Measurements from ENCODE around the gene PPIE. TPM values are rescaled to one million over a fixed set of nuclear protein-coding genes. Genes with fewer than 3 reads are reported as not detected.

Gene PPIE
- polyA plus RNA-seq, 1 of the 3 experiments (the other 2 are of a cell fraction): 78.4 TPM

GRCh38 chr1:39761557-39762260, 23.0 kb downstream of the PPIE start:
- TF ChIP-seq MEF2A (IDR thresholded peaks at IDR 0.05; ENCODE audit: borderline replicate concordance, low read depth) (no peak), JUND (IDR thresholded peaks at IDR 0.05) (no peak), NFIC (IDR thresholded peaks at IDR 0.05; ENCODE audit: borderline replicate concordance) (no peak), MXI1 (IDR thresholded peaks at IDR 0.05; ENCODE audit: low read depth, low read length) (no peak), CHD2 (IDR thresholded peaks at IDR 0.05; ENCODE audit: low read length, partially characterized antibody) (no peak), POLR2AphosphoS5 (IDR thresholded peaks at IDR 0.05; ENCODE audit: low read depth, low read length) (no peak), PBX3 (IDR thresholded peaks at IDR 0.05) (no peak), GATA2 (CRISPR knock-in tag; IDR thresholded peaks at IDR 0.05) (no peak), MAX (IDR thresholded peaks at IDR 0.05; ENCODE audit: low read depth) (no peak), YY1 (IDR thresholded peaks at IDR 0.05; ENCODE audit: low read depth) (no peak), ELF1 (IDR thresholded peaks at IDR 0.05) (no peak)
- ChIA-PET CTCF (no interaction called here), POLR2A (no interaction called here)
- H3K4me3 ChIP-seq (ENCODE audit: low read depth in 2 of 2, low read length in 1 of 2): no peak overlapping the region
- 91% methylated on average over 7 of the region's 16 CpGs for WGBS (ENCODE audit: low lambda C conversion rate)
- H3K4me2 ChIP-seq: no peak overlapping the region
- no peaks in the 10 kb centered on the region; a peak in 1 of 4 replicates for H3K4me1 ChIP-seq (ENCODE audit: control insufficient read depth in 1 of 2, insufficient read depth in 2 of 2, low read depth in 1 of 2, low read length in 1 of 2)
- H3K9me2 ChIP-seq: no peaks in the 10 kb centered on the region
- no peak overlapping the region for H3K27ac ChIP-seq (ENCODE audit: low read depth in 2 of 2, low read length in 1 of 2)
- H3K79me2 ChIP-seq (ENCODE audit: insufficient read depth): no peaks in the 10 kb centered on the region
- DNase-seq: no peak
- no peak overlapping the region for H2AFZ ChIP-seq (ENCODE audit: low read depth)
- H3K36me3 ChIP-seq (replicated peaks in 1 of 2; ENCODE audit: control insufficient read depth in 1 of 2, insufficient read depth in 2 of 2, low read length in 1 of 2): peaks cover 12 to 13% of the 10 kb centered on the region in 2 experiments
- no peaks in the 10 kb centered on the region for H3K9me3 ChIP-seq
- H3K27me3 ChIP-seq (ENCODE audit: insufficient read depth): no peaks in the 10 kb centered on the region
- no peak overlapping the region for H3K9ac ChIP-seq
- no peaks in the 10 kb centered on the region for H4K20me1 ChIP-seq (ENCODE audit: insufficient read depth)
- peaks cover under 1% of the 10 kb centered on the region for H3F3A ChIP-seq (replicated peaks; ENCODE audit: insufficient read depth)

DNA sequence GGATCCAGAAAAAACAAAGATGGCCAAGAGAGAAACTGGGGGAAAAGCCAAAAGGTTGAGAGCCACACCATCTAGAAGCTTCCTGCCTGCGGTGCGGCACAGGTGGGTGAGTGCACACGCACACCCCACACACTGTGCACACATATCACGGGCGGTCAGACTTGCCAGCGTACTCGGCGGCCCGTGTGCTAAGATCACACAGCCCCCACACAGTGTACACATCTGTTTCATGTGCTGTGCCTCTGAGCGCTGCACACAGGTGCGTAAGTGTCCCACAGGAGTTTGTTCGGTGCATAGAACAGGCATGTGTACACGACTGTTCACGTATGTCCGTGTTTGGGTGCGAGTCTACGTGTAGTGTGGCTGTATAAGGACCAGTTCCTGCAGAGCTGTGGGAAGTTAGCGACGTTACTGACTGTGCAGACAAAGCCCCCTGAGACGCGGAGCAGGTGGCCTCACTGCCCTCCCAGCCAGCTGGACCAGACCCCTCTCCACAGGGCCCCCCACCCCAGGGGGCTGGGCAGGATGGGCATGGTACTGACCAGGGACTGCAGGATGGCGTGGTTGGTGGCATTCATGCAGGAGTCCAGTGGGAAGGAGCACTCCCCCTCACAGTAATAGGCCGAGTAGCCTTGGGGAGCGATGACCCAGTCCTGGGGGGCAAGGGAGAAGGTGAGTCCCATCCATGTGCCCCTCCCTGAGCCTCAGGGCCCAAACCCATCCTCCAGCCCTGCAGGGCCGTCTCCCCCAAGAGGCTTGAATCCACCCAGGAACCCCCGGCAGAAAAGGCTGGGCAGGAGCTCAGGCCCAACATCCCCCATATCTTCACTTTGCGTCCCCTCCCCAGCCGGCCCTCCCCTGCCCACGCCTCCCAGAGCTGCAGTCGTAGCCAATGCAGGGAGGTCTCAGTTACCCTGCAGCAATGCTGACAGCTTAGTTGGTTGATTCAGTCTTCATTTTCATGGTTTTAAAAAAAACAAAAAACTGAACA, 24.2 kb downstream of the PPIE start:
- Histone ChIP-seq H3K27me3 (ENCODE audit: insufficient read depth) (no peaks in the 10 kb centered on the region), H4K20me1 (ENCODE audit: insufficient read depth) (no peaks in the 10 kb centered on the region), H3K9me2 (no peaks in the 10 kb centered on the region), H3K4me2 (no peak overlapping the region), H3F3A (replicated peaks; ENCODE audit: insufficient read depth) (no peaks in the 10 kb centered on the region), H3K36me3 (replicated peaks in 1 of 2; ENCODE audit: control insufficient read depth in 1 of 2, insufficient read depth in 2 of 2, low read length in 1 of 2) (peaks cover 4 to 5% of the 10 kb centered on the region in 2 experiments), H2AFZ (ENCODE audit: low read depth) (no peak overlapping the region), H3K79me2 (ENCODE audit: insufficient read depth) (no peaks in the 10 kb centered on the region), H3K4me3 (ENCODE audit: low read depth in 2 of 2, low read length in 1 of 2) (no peak overlapping the region), H3K4me1 (ENCODE audit: control insufficient read depth in 1 of 2, insufficient read depth in 2 of 2, low read depth in 1 of 2, low read length in 1 of 2) (no peaks in the 10 kb centered on the region), H3K9ac (no peak overlapping the region), H3K9me3 (no peaks in the 10 kb centered on the region), H3K27ac (ENCODE audit: low read depth in 2 of 2, low read length in 1 of 2) (no peak overlapping the region)
- no peak for TF ChIP-seq MXI1 (IDR thresholded peaks at IDR 0.05; ENCODE audit: low read depth, low read length)
- no peak for TF ChIP-seq MEF2A (IDR thresholded peaks at IDR 0.05; ENCODE audit: borderline replicate concordance, low read depth)
- TF ChIP-seq, protein P1, sequence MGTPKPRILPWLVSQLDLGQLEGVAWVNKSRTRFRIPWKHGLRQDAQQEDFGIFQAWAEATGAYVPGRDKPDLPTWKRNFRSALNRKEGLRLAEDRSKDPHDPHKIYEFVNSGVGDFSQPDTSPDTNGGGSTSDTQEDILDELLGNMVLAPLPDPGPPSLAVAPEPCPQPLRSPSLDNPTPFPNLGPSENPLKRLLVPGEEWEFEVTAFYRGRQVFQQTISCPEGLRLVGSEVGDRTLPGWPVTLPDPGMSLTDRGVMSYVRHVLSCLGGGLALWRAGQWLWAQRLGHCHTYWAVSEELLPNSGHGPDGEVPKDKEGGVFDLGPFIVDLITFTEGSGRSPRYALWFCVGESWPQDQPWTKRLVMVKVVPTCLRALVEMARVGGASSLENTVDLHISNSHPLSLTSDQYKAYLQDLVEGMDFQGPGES (IDR thresholded peaks at IDR 0.05; ENCODE audit: low read depth, low read length): no peak
- no peak for TF ChIP-seq RXRA (IDR thresholded peaks at IDR 0.05; ENCODE audit: borderline replicate concordance, low read depth)
- TF ChIP-seq FOSL2 (IDR thresholded peaks at IDR 0.05; ENCODE audit: borderline replicate concordance, low read depth): no peak
- no peak for TF ChIP-seq RCOR1 (IDR thresholded peaks at IDR 0.05; ENCODE audit: low read length)
- TF ChIP-seq, protein P2, sequence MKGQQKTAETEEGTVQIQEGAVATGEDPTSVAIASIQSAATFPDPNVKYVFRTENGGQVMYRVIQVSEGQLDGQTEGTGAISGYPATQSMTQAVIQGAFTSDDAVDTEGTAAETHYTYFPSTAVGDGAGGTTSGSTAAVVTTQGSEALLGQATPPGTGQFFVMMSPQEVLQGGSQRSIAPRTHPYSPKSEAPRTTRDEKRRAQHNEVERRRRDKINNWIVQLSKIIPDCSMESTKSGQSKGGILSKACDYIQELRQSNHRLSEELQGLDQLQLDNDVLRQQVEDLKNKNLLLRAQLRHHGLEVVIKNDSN (IDR thresholded peaks at IDR 0.05; ENCODE audit: borderline replicate concordance, low read depth): no peak
- no peak for TF ChIP-seq EP300 (IDR thresholded peaks at IDR 0.05; ENCODE audit: borderline replicate concordance in 1 of 2, low read depth in 1 of 2, low read length in 1 of 2)
- TF ChIP-seq POLR2AphosphoS5 (IDR thresholded peaks at IDR 0.05; ENCODE audit: low read depth, low read length): no peak
- TF ChIP-seq JUND (IDR thresholded peaks at IDR 0.05): no peak
- no peak for TF ChIP-seq NFIC (IDR thresholded peaks at IDR 0.05; ENCODE audit: borderline replicate concordance)
- no peak for TF ChIP-seq TEAD4 (IDR thresholded peaks at IDR 0.05; ENCODE audit: borderline replicate concordance, insufficient read depth)
- no peak for TF ChIP-seq SIN3A (IDR thresholded peaks at IDR 0.05; ENCODE audit: borderline replicate concordance, low read depth, low read length)
- no peak for TF ChIP-seq MAX (IDR thresholded peaks at IDR 0.05; ENCODE audit: low read depth)
- no peak for TF ChIP-seq ELF1 (IDR thresholded peaks at IDR 0.05)
- ChIA-PET POLR2A (no interaction called here), CTCF (no interaction called here)
- 96% methylated on average over 21 of the region's 30 CpGs for WGBS (ENCODE audit: low lambda C conversion rate)
- no peak for DNase-seq

Measured in SK-N-SH (cell line).